K562 (cell line): ENCODE measurements around the gene MXI1.

Source experiments
- HNRNPLL ChIP-seq: fragments of 200-400 bp; formaldehyde crosslinking; IDR thresholded peaks from 2 replicates; pipeline ENCODE4 v1.6.1; 2017; ENCODE audit warnings: low read length, low read depth, mild to moderate bottlenecking; ENCODE audit not compliant: poor library complexity, severe bottlenecking
- TF ChIP-seq, protein P1 (sequence below): fragments of 250-450 bp; sonication (Bioruptor Pico); IDR thresholded peaks from 2 replicates; pipeline ENCODE4 v1.9.0; 2021; ENCODE audit warnings: mild to moderate bottlenecking

GRCh38 chr10:110269374-110270318 lies 62.2 kb downstream of the MXI1 start:
- TF ChIP-seq HNRNPLL, result no peak
- TF ChIP-seq, protein P1, sequence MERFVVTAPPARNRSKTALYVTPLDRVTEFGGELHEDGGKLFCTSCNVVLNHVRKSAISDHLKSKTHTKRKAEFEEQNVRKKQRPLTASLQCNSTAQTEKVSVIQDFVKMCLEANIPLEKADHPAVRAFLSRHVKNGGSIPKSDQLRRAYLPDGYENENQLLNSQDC (CRISPR knock-in tag), result no peak
